Measurements from ENCODE around the gene PTPRO.

DNA sequence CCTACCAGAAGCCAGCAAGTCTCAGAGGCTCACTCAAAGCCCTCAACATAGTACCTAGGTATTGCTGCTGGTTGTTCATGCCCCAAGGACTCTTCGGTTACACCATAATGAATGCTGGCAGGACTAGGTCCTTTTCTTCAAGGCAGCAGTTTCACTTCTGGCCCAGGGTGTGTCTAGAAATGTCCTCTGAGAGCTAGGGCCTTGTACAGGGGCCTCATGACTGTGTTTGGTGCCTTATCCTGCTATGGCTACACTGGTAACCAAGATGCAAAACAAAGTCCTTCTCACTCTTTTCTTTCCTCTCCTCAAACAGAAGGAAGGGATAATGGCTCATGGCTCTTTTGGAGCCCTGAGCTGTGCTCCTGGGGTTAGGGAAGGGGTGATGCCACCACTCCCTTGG, 15.2 kb upstream of the PTPRO start:
- TF ChIP-seq, protein P1, sequence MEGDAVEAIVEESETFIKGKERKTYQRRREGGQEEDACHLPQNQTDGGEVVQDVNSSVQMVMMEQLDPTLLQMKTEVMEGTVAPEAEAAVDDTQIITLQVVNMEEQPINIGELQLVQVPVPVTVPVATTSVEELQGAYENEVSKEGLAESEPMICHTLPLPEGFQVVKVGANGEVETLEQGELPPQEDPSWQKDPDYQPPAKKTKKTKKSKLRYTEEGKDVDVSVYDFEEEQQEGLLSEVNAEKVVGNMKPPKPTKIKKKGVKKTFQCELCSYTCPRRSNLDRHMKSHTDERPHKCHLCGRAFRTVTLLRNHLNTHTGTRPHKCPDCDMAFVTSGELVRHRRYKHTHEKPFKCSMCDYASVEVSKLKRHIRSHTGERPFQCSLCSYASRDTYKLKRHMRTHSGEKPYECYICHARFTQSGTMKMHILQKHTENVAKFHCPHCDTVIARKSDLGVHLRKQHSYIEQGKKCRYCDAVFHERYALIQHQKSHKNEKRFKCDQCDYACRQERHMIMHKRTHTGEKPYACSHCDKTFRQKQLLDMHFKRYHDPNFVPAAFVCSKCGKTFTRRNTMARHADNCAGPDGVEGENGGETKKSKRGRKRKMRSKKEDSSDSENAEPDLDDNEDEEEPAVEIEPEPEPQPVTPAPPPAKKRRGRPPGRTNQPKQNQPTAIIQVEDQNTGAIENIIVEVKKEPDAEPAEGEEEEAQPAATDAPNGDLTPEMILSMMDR (IDR thresholded peaks at IDR 0.05), result no peak
- no peak for TF ChIP-seq POLR2AphosphoS5 (IDR thresholded peaks at IDR 0.05; ENCODE audit: insufficient read depth in 1 of 2, low read depth in 1 of 2)
